Tibial nerve (tissue), 3 donors: ENCODE data around the gene PIK3AP1.

Source experiments
- CTCF ChIP-seq, 5 experiments: fragments of 200-600 bp in 3 of 5; fragments of 450-650 bp in 2 of 5; sonication (generic) in 3 of 5; IDR thresholded peaks; one replicate each; pipeline ENCODE4 v1.5.1; 2016 to 2019; ENCODE audit warnings: antibody characterized with exemption in 5 of 5, mild to moderate bottlenecking in 3 of 5, moderate library complexity in 2 of 5
- POLR2A ChIP-seq, 2 donors: fragments of 450-650 bp; IDR thresholded peaks; one replicate each; pipeline ENCODE4 v1.6.1; 2017; ENCODE audit warnings: antibody characterized with exemption in 2 of 2, mild to moderate bottlenecking in 2 of 2, moderate library complexity in 2 of 2

- TF ChIP-seq CTCF (IDR thresholded peaks at IDR 0.05) (no peak), POLR2A (IDR thresholded peaks at IDR 0.05) (no peak)
These were observed 149.0 kb downstream of the PIK3AP1 start for GRCh38 chr10:96570983-96571964.
